VCaP (cell line): Measurements from ENCODE around the gene FRS2.
A peak's percentile ranks its signal among the peaks of the same experiment; 100 is the strongest.

Experiments
- H3K27ac ChIP-seq: fragments of 450-650 bp; 2 replicates; pipeline ENCODE4 v1.5.1; 2017
- CTCF ChIP-seq: fragments of 450-650 bp; conservative IDR thresholded peaks from 2 replicates; pipeline ENCODE4 v1.5.1; 2017; ENCODE audit warnings: mild to moderate bottlenecking, moderate library complexity

The FRS2 gene

DNA sequence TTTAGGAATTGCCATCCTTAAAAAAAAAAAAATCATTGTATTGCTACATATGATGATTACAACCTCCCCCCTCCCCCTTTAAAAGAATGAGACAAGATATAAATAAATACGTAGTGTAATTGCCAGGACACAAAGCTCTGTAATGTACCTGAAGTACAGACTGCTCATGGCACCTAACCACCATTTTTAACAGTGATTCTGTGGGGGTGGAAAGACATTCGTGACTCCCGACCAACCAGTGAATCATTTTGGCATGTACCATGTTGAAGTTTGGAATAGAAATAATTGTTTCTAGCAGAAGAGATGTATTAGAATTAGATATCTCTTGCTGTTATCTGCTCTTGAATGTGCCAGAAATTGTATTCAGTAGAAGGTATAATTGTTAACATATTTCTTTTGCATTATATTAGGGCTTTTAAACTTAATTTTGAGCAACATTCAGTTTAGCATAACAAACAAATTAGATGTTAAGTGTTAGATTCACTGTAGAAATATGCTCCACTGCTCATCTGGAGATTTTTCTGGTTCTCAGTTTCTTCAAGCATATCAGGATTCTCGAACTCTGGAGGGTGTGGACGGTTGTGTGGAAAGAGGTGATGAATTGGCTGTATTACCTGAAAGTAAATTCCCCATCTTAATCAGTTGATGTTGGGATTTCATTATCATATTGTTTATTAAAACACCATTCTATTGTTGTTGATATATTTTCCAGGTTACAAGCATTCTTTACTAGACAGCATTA lies 31.1 kb downstream of the FRS2 start:
- H3K27ac ChIP-seq = no peak overlapping the region
- no peak for TF ChIP-seq CTCF

- H3K27ac ChIP-seq = no peak overlapping the region
- TF ChIP-seq CTCF = no peak
These were observed 32.3 kb downstream of the FRS2 start for GRCh38 chr12:69502345-69503081.

DNA sequence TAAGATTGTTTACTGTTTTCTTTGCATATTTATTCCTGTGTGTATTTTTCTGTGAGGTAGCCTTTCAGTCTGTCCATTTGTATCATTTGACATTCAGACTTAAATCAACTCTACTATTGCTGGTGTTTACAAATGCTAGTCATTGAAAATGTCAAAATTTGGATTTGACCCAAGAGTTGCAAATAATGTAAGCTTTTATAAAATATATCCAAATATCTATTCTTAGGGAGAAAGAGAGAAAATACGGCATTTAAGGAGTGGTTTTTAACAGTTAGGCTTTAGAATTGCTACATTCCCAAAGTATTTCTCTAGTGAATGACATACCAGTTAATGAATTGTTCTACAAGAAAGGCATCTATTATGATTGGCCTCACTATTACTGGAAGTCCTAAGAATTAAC lies 37.9 kb downstream of the FRS2 start:
- no peak for TF ChIP-seq CTCF

GRCh38 chr12:69508621-69509020 lies 38.4 kb downstream of the FRS2 start:
- TF ChIP-seq CTCF = no peak
- H3K27ac ChIP-seq = no peak overlapping the region

More for the DNA sequence above, 37.9 kb downstream of the FRS2 start:
- no peak overlapping the region for H3K27ac ChIP-seq

DNA sequence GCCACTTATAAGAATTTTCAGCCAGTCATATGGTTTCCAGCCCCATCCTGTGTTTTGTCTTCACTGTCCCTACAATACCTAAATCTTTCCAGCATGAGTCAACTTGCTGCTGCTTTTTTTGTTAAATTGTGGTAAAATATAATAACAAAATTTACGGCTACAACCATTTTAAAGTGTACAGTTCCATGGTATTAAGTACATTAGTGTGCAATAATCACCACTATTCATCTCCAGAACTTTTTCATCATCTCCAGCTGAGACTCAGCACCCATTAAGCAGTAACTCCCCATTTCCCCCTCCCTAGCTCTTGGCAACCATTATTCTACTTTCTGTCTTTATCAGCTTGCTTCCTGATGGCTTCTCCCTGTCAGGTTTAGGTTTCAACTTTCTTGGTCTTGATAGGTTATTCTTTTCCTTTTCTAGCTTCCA lies 39.1 kb downstream of the FRS2 start:
- H3K27ac ChIP-seq = no peak overlapping the region
- TF ChIP-seq CTCF = no peak

GRCh38 chr12:69509904-69510827 lies 40.0 kb downstream of the FRS2 start:
- H3K27ac ChIP-seq = peak overlapping the region; percentile 27
- TF ChIP-seq CTCF = no peak

DNA sequence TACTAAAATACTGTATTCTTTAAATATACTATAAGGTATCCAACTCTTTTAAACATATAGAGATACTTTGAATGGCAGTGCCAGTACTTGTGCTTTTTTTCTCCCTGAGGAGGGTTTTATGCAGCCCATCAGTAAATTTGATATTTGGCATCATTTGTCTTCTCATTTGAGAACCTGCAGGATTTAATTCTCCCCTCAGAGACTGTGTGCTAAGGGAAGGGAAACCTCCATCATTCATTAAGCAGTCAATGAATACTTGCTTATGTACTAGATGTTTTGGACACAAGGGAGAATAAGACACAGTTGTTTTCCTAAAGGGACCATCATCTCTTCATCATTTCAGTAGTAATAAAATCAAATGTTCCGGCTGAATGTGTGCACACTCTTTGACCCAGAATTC lies 40.8 kb downstream of the FRS2 start:
- no peak for TF ChIP-seq CTCF
- H3K27ac ChIP-seq = peak overlapping the region; percentile 27
